Colonic mucosa (tissue), 4 donors: Measurements from ENCODE around the gene LMLN. TPM values are rescaled to one million over a fixed set of nuclear protein-coding genes. Genes with fewer than 3 reads are reported as not detected.

Experiments
- DNase-seq: peaks from one replicate; pipeline ENCODE4 v3.0.0-alpha.2; 2020
- H3K27ac ChIP-seq: fragments of 200-600 bp; one replicate; pipeline ENCODE4 v1.8.0; 2021
- H3K27me3 ChIP-seq: fragments of 200-600 bp; one replicate; pipeline ENCODE4 v1.8.0; 2021
- H3K36me3 ChIP-seq: fragments of 200-600 bp; one replicate; pipeline ENCODE4 v1.8.0; 2021
- H3K4me1 ChIP-seq: fragments of 200-600 bp; one replicate; pipeline ENCODE4 v1.8.0; 2021; ENCODE audit warnings: mild to moderate bottlenecking
- H3K4me3 ChIP-seq: fragments of 200-600 bp; one replicate; pipeline ENCODE4 v1.8.0; 2021
- H3K9ac ChIP-seq, 2 donors: one replicate each; pipeline ENCODE4 v1.7.0; 2013; ENCODE audit warnings: control low read depth in 2 of 2, low read depth in 2 of 2, low read length in 2 of 2
- H3K9me3 ChIP-seq: fragments of 200-600 bp; one replicate; pipeline ENCODE4 v1.8.0; 2021
- intact Hi-C: fragments of 100-400 bp; cut with DNase I; formaldehyde crosslinking; loops from one replicate; pipeline ENCODE4 v1.14.1; 2022
- total RNA-seq, 2 donors: library from RNA; stranded (reverse); fragmentation: NEBNext Ultra II Directional in 1 of 2; extraction: Animal tissue kit (Norgen Biotek cat#: 25700) in 1 of 2; gene quantifications; one replicate each; pipeline ENCODE4 v1.2.1, GENCODE V29; 2021
- TF ChIP-seq, protein P1 (sequence below): fragments of 200-600 bp; IDR thresholded peaks from one replicate; pipeline ENCODE4 v1.8.0; 2022; ENCODE audit warnings: antibody characterized with exemption, mild to moderate bottlenecking
- donor health status: healthy.
- donor health status: DM: no; HTN: no; CAD: no.
- donor health status: DM: no; HTN: no; CAD: no.

The LMLN gene
- total RNA-seq, 2 donors from 2014 or later, result 5.0 to 5.9 TPM

GRCh38 chr3:197975311-197975710 is 15.3 kb downstream of the LMLN start:
- DNase-seq, result no peak
- Histone ChIP-seq H3K9ac (no peak overlapping the region), H3K27ac (no peak overlapping the region), H3K4me3 (no peak overlapping the region), H3K36me3 (no peaks in the 10 kb centered on the region), H3K4me1 (no peaks in the 10 kb centered on the region), H3K9me3 (no peaks in the 10 kb centered on the region), H3K27me3 (no peaks in the 10 kb centered on the region)
- TF ChIP-seq, protein P1, sequence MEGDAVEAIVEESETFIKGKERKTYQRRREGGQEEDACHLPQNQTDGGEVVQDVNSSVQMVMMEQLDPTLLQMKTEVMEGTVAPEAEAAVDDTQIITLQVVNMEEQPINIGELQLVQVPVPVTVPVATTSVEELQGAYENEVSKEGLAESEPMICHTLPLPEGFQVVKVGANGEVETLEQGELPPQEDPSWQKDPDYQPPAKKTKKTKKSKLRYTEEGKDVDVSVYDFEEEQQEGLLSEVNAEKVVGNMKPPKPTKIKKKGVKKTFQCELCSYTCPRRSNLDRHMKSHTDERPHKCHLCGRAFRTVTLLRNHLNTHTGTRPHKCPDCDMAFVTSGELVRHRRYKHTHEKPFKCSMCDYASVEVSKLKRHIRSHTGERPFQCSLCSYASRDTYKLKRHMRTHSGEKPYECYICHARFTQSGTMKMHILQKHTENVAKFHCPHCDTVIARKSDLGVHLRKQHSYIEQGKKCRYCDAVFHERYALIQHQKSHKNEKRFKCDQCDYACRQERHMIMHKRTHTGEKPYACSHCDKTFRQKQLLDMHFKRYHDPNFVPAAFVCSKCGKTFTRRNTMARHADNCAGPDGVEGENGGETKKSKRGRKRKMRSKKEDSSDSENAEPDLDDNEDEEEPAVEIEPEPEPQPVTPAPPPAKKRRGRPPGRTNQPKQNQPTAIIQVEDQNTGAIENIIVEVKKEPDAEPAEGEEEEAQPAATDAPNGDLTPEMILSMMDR, result no peak
- intact Hi-C loops, result no loop called here

- Histone ChIP-seq H3K9ac (no peak overlapping the region), H3K27me3 (no peaks in the 10 kb centered on the region), H3K36me3 (no peaks in the 10 kb centered on the region), H3K4me3 (no peak overlapping the region), H3K4me1 (no peaks in the 10 kb centered on the region), H3K27ac (no peak overlapping the region), H3K9me3 (no peaks in the 10 kb centered on the region)
- DNase-seq, result no peak
- TF ChIP-seq, protein P1, result no peak
- intact Hi-C loops, result no loop called here
Observed at GRCh38 chr3:197983076-197983475, 23.1 kb downstream of the LMLN start.

GRCh38 chr3:197989651-197990050 is 29.6 kb downstream of the LMLN start:
- no peaks in the 10 kb centered on the region for H3K36me3 ChIP-seq
- no peak overlapping the region for H3K4me3 ChIP-seq
- no peak for DNase-seq
- no peaks in the 10 kb centered on the region for H3K9me3 ChIP-seq
- TF ChIP-seq, protein P1, result no peak
- no peaks in the 10 kb centered on the region for H3K27me3 ChIP-seq
- intact Hi-C loops, result no loop called here
- H3K9ac ChIP-seq, result no peak overlapping the region
- no peak overlapping the region for H3K27ac ChIP-seq
- H3K4me1 ChIP-seq, result no peaks in the 10 kb centered on the region

- no peaks in the 10 kb centered on the region for H3K9me3 ChIP-seq
Observed at GRCh38 chr3:197994736-197995135, 34.7 kb downstream of the LMLN start.

DNA sequence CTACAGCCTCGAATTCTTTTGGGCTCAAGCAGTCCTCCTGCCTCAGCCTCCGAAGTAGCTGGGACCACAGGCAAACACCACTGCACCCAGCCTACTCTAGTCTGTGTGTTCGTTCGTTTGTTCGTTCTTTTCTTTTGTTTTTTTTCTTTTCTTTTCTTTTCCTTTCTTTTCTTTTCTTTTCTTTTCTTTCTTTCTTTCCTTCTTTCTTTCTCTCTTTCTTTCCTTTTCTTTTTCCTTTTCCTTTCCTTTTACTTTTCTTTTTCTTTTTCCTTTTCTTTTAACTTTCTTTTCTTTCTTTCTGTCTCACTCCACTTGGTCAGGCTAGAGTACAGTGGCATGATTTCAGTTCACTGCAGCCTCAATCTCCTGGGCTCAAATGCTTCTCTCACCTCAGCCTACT is 36.8 kb downstream of the LMLN start:
- no peaks in the 10 kb centered on the region for H3K9me3 ChIP-seq
- no peak overlapping the region for H3K9ac ChIP-seq
- TF ChIP-seq, protein P1, result no peak
- no peaks in the 10 kb centered on the region for H3K36me3 ChIP-seq
- DNase-seq, result no peak
- H3K4me3 ChIP-seq, result no peak overlapping the region
- H3K27me3 ChIP-seq, result no peaks in the 10 kb centered on the region
- H3K4me1 ChIP-seq, result no peaks in the 10 kb centered on the region
- H3K27ac ChIP-seq, result no peak overlapping the region
- intact Hi-C loops, result no loop called here

More at GRCh38 chr3:197994736-197995135, 34.7 kb downstream of the LMLN start:
- no peaks in the 10 kb centered on the region for H3K36me3 ChIP-seq
- no peaks in the 10 kb centered on the region for H3K4me1 ChIP-seq
- H3K9ac ChIP-seq, result no peak overlapping the region
- no peak overlapping the region for H3K27ac ChIP-seq
- no peaks in the 10 kb centered on the region for H3K27me3 ChIP-seq
- TF ChIP-seq, protein P1, result no peak
- intact Hi-C loops, result no loop called here
- no peak overlapping the region for H3K4me3 ChIP-seq
- no peak for DNase-seq

GRCh38 chr3:197997936-197998335 is 37.9 kb downstream of the LMLN start:
- intact Hi-C loops, result no loop called here
- TF ChIP-seq, protein P1, result no peak

More at GRCh38 chr3:197997936-197998335, 37.9 kb downstream of the LMLN start:
- Histone ChIP-seq H3K4me3 (no peak overlapping the region), H3K27ac (no peak overlapping the region), H3K27me3 (no peaks in the 10 kb centered on the region), H3K9ac (no peak overlapping the region), H3K36me3 (no peaks in the 10 kb centered on the region), H3K4me1 (no peaks in the 10 kb centered on the region), H3K9me3 (no peaks in the 10 kb centered on the region)
- no peak for DNase-seq
